A549 (cell line): ENCODE measurements around the gene CDA. TPM values are rescaled to one million over a fixed set of nuclear protein-coding genes. Genes with fewer than 3 reads are reported as not detected.

Source experiments
- ATAC-seq, 2 experiments: fragments of 200-7000 bp in 1 of 2; fragments of >200 bp in 1 of 2; cut with Nextera tagmentation in 1 of 2; cut with Tn5 transposase in 1 of 2; 3 replicates each; pipeline versions ENCODE4 v1.8.0 to v1.9.1; 2018 to 2020; ENCODE audit warnings: mild to moderate bottlenecking in 1 of 2, moderate library complexity in 1 of 2
- CTCF ChIA-PET: fragments of 300-600 bp; sonication (Branson Sonifier 250); formaldehyde crosslinking; extraction: SDS; loops from one replicate; lab custom pipeline; 2021; ENCODE audit warnings: antibody characterized with exemption, inconsistent platforms; lab: Yijun Ruan, JAX
- POLR2A ChIA-PET: fragments of 350-600 bp; formaldehyde crosslinking; extraction: SDS; loops from one replicate; lab custom pipeline; 2021; ENCODE audit warnings: antibody characterized with exemption, inconsistent platforms; lab: Yijun Ruan, JAX
- DNase-seq, 2 experiments: peaks; one replicate each; pipeline versions ENCODE4 v3.0.0 to v3.0.0-alpha.2; 2011 to 2016; ENCODE audit warnings: low read depth in 1 of 2, low spot score in 1 of 2
- FAIRE-seq: peaks from 2 replicates; lab custom pipeline; 2011; peaks lifted over from hg19 to GRCh38; lab: Jason Lieb, UNC
- H3K27ac ChIP-seq, 2 experiments: fragments of >200 bp; sonication (Bioruptor Twin); formaldehyde crosslinking; 3 replicates each; pipeline ENCODE4 v1.5.1; 2016 to 2017
- H3K4me1 ChIP-seq: fragments of >200 bp; sonication (Bioruptor Twin); formaldehyde crosslinking; 3 replicates; pipeline ENCODE4 v1.6.1; 2016
- H3K4me2 ChIP-seq: fragments of >200 bp; sonication (Bioruptor Twin); formaldehyde crosslinking; 3 replicates; pipeline ENCODE4 v1.6.1; 2016
- H3K4me3 ChIP-seq: fragments of >200 bp; sonication (Bioruptor Twin); formaldehyde crosslinking; 3 replicates; pipeline ENCODE4 v1.5.1; 2016
- H3K9me3 ChIP-seq: fragments of >200 bp; sonication (Bioruptor Twin); formaldehyde crosslinking; 3 replicates; pipeline ENCODE4 v1.6.1; 2016
- BHLHE40 ChIP-seq: IDR thresholded peaks from 2 replicates; pipeline ENCODE4 v1.6.1; 2012; ENCODE audit warnings: low read depth, low read length, inconsistent platforms
- CHD4 ChIP-seq: fragments of 200-600 bp; sonication (generic); IDR thresholded peaks from 2 replicates; pipeline ENCODE4 v1.6.1; 2016; ENCODE audit warnings: antibody characterized with exemption, mild to moderate bottlenecking, borderline replicate concordance
- EHMT2 ChIP-seq: fragments of 200-600 bp; sonication (generic); IDR thresholded peaks from 2 replicates; pipeline ENCODE4 v1.6.1; 2016; ENCODE audit warnings: antibody characterized with exemption, low read depth, mild to moderate bottlenecking, moderate library complexity
- EP300 ChIP-seq, 2 experiments: fragments of >200 bp; sonication (Bioruptor Twin); formaldehyde crosslinking; IDR thresholded peaks; 2 replicates in 1 of 2; 3 replicates in 1 of 2; pipeline ENCODE4 v1.6.1; 2016 to 2017
- FOSB ChIP-seq: fragments of 250-450 bp; sonication (Bioruptor Pico); IDR thresholded peaks from 2 replicates; pipeline ENCODE4 v1.5.0; 2020; ENCODE audit warnings: mild to moderate bottlenecking, moderate library complexity
- FOSL2 ChIP-seq, 2 experiments: fragments of 450-650 bp in 1 of 2; fragments of >200 bp in 1 of 2; sonication (Bioruptor Twin) in 1 of 2; formaldehyde crosslinking; IDR thresholded peaks; 2 replicates each; pipeline versions ENCODE4 v1.5.0 to v1.6.1; 2016 to 2020; ENCODE audit warnings: mild to moderate bottlenecking in 1 of 2, moderate library complexity in 1 of 2
- MAFK ChIP-seq: fragments of 450-650 bp; IDR thresholded peaks from 2 replicates; pipeline ENCODE4 v1.6.1; 2014; ENCODE audit not compliant: partially characterized antibody
- POLR2AphosphoS2 ChIP-seq: conservative IDR thresholded peaks from 2 replicates; pipeline ENCODE4 v1.6.1; 2012; ENCODE audit warnings: low read length, improper control_type of control experiment, inconsistent platforms
- RAD21 ChIP-seq, 2 experiments: fragments of >200 bp in 1 of 2; sonication (Bioruptor Twin) in 1 of 2; formaldehyde crosslinking in 1 of 2; IDR thresholded peaks in 1 of 2; conservative IDR thresholded peaks in 1 of 2; 2 replicates in 1 of 2; 3 replicates in 1 of 2; pipeline ENCODE4 v1.6.1; 2012 to 2018; ENCODE audit warnings: inconsistent platforms in 1 of 2
- ZFP36 ChIP-seq: fragments of 450-650 bp; IDR thresholded peaks from 2 replicates; pipeline ENCODE4 v1.6.1; 2014; ENCODE audit warnings: borderline replicate concordance; ENCODE audit not compliant: partially characterized antibody
- WGBS: methylation state at CpG from one replicate; pipeline ENCODE4 v1.1.6; 2017; ENCODE audit errors: missing lambda C conversion rate; 5-methylcytosine and 5-hydroxymethylcytosine counted together
- polyA plus RNA-seq, 4 experiments: library from polyadenylated mRNA; depleted of rRNA in 3 of 4; stranded (reverse); fragments of >200 nt; fragmentation: RNase III in 1 of 4; extraction: RNeasy Plus Mini Kit Qiagen cat#74134 plus additional on column Dnase treatment in 1 of 4; gene quantifications; 2 replicates in 3 of 4; 3 replicates in 1 of 4; pipeline ENCODE4 v1.2.3, GENCODE V29; 2011 to 2017
- TF ChIP-seq, protein P1 (sequence below): IDR thresholded peaks from 2 replicates; pipeline ENCODE4 v1.6.1; 2012; ENCODE audit warnings: low read depth, borderline replicate concordance
- TF ChIP-seq, protein P2 (sequence below): IDR thresholded peaks from 2 replicates; pipeline ENCODE4 v1.6.1; 2012

The CDA gene
- polyA plus RNA-seq, 2 of the 4 experiments (the other 2 are of a cell fraction), result 11.2 to 44.6 TPM

DNA sequence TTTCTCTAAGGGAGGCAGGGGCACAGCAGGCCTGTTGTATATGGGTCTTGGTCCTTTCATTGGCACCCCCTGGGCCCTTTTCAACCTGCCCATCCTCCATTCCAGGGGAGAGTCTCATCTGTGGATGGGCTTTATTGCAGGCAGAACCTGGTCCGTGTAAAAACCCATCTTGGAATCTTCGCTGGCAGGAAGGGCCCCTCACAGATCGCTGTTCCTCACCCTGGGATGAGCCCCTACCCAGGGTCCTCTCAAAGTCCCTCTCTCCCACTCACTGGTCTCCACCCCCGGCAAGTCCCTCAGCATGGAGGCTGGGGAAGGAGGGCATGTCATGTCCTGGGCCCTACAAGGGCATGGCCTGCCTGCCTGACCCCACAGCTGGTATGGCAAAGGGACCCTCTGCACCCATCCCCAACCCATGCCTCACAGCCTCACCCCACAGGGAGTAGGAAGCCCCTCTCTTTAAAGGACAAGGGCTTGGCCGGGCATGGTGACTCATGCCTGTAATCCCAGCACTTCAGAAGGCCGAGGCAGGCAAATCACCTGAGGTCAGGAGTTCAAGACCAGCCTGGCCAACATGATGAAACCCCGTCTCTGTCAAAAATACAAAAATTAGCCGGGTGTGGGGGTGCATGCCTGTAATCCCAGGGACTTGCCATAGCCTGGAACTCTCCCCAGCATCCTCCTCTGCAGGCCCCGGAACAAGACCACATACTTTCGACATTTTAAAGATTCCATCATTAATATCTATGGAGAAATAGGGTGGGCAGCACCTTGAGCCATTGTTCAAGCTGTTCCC lies 13.2 kb upstream of the CDA start:
- H3K4me2 ChIP-seq, result 0 out of 3 replicates have a peak overlapping the region, but pooled peaks have one; percentile 6
- TF ChIP-seq, protein P1, sequence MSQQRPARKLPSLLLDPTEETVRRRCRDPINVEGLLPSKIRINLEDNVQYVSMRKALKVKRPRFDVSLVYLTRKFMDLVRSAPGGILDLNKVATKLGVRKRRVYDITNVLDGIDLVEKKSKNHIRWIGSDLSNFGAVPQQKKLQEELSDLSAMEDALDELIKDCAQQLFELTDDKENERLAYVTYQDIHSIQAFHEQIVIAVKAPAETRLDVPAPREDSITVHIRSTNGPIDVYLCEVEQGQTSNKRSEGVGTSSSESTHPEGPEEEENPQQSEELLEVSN, result no peak
- no peak for TF ChIP-seq BHLHE40
- 0 out of 5 replicates have a peak, but pooled peaks of 1 of the 2 experiments have one; percentile 9 for TF ChIP-seq RAD21 (conservative IDR thresholded peaks at IDR 0.05 in 1 of 2, IDR thresholded peaks at IDR 0.05 in 1 of 2)
- no peak for TF ChIP-seq ZFP36
- peak in 1 of 2 experiments; percentile 66; a peak in 3 of 6 replicates for ATAC-seq
- POLR2A ChIA-PET, result no interaction called here
- WGBS, result 73% methylated on average over 8 of the region's 10 CpGs
- H3K4me3 ChIP-seq, result no peak overlapping the region
- no peak for DNase-seq
- FAIRE-seq, result no peak
- CTCF ChIA-PET, result interaction anchor here (0.7 to 5.2 kb wide), 23 partner anchors 8 to 91 kb away, joined by 3 to 43 read pairs (median 5); partner anchors contain the start of genes CDA and PINK1
- H3K4me1 ChIP-seq, result peaks cover 14% of the 10 kb centered on the region
- peaks cover 8% of the 10 kb centered on the region; the same call in 1 of the 3 replicates for H3K9me3 ChIP-seq
- peak overlapping the region; percentile 13 to 80; a peak in 4 of 6 replicates for H3K27ac ChIP-seq

DNA sequence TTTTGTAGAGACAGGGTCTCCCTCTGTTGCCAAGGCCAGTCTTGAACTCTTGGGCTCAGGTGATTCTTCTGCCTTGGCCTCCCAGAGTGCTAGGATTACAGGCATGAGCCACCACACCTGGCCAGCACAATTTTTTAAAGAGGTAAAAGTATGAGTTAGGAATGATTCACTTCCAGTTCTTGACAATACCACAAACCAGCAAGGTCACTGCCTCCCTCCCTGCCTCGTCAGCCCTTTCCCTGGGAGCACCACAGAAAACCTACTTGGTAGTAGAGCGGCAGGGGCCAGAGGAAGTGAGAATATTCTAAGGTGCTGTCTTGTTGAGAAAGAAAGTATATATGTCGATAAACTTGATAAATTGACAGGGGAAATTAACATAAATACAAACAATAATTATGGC lies 10.8 kb upstream of the CDA start:
- ChIA-PET POLR2A (no interaction called here), CTCF (interaction anchor here (1.0 kb wide), 1 partner anchor 55 kb away, joined by 4 read pairs; no protein-coding TSS in a partner anchor)
- DNase-seq, result no peak
- Histone ChIP-seq H3K4me2 (no peak overlapping the region), H3K4me1 (peaks cover 14% of the 10 kb centered on the region), H3K27ac (no peak overlapping the region), H3K9me3 (no peaks in the 10 kb centered on the region), H3K4me3 (no peak overlapping the region)
- 86% methylated on average over 3 of the region's 3 CpGs for WGBS
- TF ChIP-seq FOSL2 (IDR thresholded peaks at IDR 0.05) (no peak), FOSL2 (CRISPR knock-in tag; IDR thresholded peaks at IDR 0.05) (no peak), EP300 (IDR thresholded peaks at IDR 0.05) (no peak), FOSB (CRISPR knock-in tag) (no peak)
- TF ChIP-seq, protein P2, sequence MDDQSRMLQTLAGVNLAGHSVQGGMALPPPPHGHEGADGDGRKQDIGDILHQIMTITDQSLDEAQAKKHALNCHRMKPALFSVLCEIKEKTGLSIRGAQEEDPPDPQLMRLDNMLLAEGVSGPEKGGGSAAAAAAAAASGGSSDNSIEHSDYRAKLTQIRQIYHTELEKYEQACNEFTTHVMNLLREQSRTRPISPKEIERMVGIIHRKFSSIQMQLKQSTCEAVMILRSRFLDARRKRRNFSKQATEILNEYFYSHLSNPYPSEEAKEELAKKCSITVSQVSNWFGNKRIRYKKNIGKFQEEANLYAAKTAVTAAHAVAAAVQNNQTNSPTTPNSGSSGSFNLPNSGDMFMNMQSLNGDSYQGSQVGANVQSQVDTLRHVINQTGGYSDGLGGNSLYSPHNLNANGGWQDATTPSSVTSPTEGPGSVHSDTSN, result no peak
- no peak for ATAC-seq
- no peak for FAIRE-seq

DNA sequence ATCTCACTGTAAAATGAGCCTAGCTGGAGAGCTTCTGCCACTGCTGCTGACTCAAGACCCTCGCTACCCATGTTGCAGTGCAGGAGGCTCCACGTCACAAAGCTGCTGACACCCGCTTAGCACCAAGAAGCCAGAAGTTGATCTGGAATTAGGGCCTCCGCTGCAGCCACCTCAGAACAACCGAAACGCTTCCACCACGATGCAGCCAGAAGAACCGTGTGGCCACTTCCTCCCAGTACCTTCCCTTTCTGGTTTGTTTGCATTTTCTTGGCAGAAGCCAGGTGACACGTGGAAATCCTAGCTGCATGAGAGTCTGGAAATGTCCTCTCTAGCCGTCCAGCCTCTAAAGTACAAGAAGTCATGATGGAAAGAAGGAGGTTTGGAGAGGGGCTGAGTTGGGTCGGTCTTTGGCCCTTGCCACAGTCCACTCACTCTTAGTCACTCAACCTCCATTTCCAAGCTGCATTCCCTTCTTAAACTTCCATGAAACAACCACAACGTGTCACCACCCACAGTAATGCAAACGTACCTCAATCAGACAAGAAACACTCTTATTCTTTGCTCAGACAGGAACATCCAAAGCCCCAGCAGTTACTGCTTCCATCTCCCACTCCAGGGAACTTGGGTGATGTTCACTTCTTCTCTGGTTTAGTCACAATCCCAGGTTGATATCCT lies 10.0 kb upstream of the CDA start:
- Histone ChIP-seq H3K9me3 (no peaks in the 10 kb centered on the region), H3K27ac (no peak overlapping the region), H3K4me2 (no peak overlapping the region), H3K4me3 (no peak overlapping the region), H3K4me1 (peaks cover 14% of the 10 kb centered on the region)
- ChIA-PET CTCF (interaction anchor here (1.4 kb wide), 1 partner anchor 62 kb away, joined by 4 read pairs; no protein-coding TSS in a partner anchor), POLR2A (no interaction called here)
- TF ChIP-seq MAFK, result no peak
- no peak for TF ChIP-seq POLR2AphosphoS2
- TF ChIP-seq, protein P2, result no peak
- no peak for TF ChIP-seq CHD4
- no peak for TF ChIP-seq BHLHE40
- TF ChIP-seq EHMT2, result no peak
- FAIRE-seq (no peak), DNase-seq (no peak), ATAC-seq (no peak)
- 76% methylated on average over 13 of the region's 13 CpGs for WGBS
